Keratinocyte (primary cell): Measurements from ENCODE around the gene TMED5. TPM values are rescaled to one million over a fixed set of nuclear protein-coding genes. Genes with fewer than 3 reads are reported as not detected.

Experiments used
- DNase-seq: peaks from one replicate; pipeline ENCODE4 v3.0.0-alpha.2; 2011; ENCODE audit warnings: low read depth, missing footprints, low spot score
- FAIRE-seq: peaks from 2 replicates; lab custom pipeline; 2011; peaks lifted over from hg19 to GRCh38; lab: Jason Lieb, UNC
- H2AFZ ChIP-seq: 2 replicates; pipeline ENCODE4 v1.6.0; 2012; ENCODE audit warnings: low read length, control low read depth, inconsistent platforms; ENCODE audit not compliant: control insufficient read depth
- H3K27ac ChIP-seq: 2 replicates; pipeline ENCODE4 v1.5.1; 2011; ENCODE audit warnings: low read length; ENCODE audit not compliant: control insufficient read depth, insufficient read depth
- H3K27me3 ChIP-seq: 3 replicates; pipeline ENCODE4 v1.6.0; 2011; ENCODE audit warnings: low read length; ENCODE audit not compliant: control insufficient read depth, insufficient read depth; ENCODE audit errors: extremely low read depth
- H3K36me3 ChIP-seq, 2 experiments: 2 replicates in 1 of 2; 3 replicates in 1 of 2; pipeline ENCODE4 v1.5.1; 2011; ENCODE audit warnings: low read length in 2 of 2, mild to moderate bottlenecking in 1 of 2; ENCODE audit not compliant: control insufficient read depth in 2 of 2, insufficient read depth in 2 of 2; ENCODE audit errors: extremely low read depth in 1 of 2
- H3K4me1 ChIP-seq: 3 replicates; pipeline ENCODE4 v1.5.1; 2011; ENCODE audit warnings: low read length; ENCODE audit not compliant: control insufficient read depth, insufficient read depth; ENCODE audit errors: extremely low read depth
- H3K4me2 ChIP-seq: 3 replicates; pipeline ENCODE4 v1.6.0; 2011; ENCODE audit warnings: low read depth, low read length; ENCODE audit not compliant: control insufficient read depth, insufficient read depth; ENCODE audit errors: extremely low read depth
- H3K4me3 ChIP-seq, 3 experiments: fragments of 200-600 bp in 1 of 3; sonication (generic) in 1 of 3; 2 replicates in 2 of 3; 3 replicates in 1 of 3; pipeline ENCODE4 v1.5.1; 2011 to 2016; ENCODE audit warnings: low read length in 3 of 3, mild to moderate bottlenecking in 3 of 3, control low read depth in 2 of 3, inconsistent platforms in 1 of 3, low read depth in 1 of 3, mixed read lengths in 1 of 3, mixed run types in 1 of 3, moderate library complexity in 1 of 3; ENCODE audit not compliant: control insufficient read depth in 2 of 3, insufficient read depth in 2 of 3; ENCODE audit errors: extremely low read depth in 1 of 3
- H3K79me2 ChIP-seq: 2 replicates; pipeline ENCODE4 v1.6.0; 2012; ENCODE audit warnings: low read length; ENCODE audit not compliant: control insufficient read depth, insufficient read depth
- H3K9ac ChIP-seq: 3 replicates; pipeline ENCODE4 v1.6.0; 2011; ENCODE audit warnings: low read length; ENCODE audit not compliant: control insufficient read depth, insufficient read depth; ENCODE audit errors: extremely low read depth
- H3K9me1 ChIP-seq: 3 replicates; pipeline ENCODE4 v1.6.0; 2011; ENCODE audit warnings: low read length; ENCODE audit not compliant: control insufficient read depth, insufficient read depth; ENCODE audit errors: extremely low read depth
- H3K9me3 ChIP-seq: 2 replicates; pipeline ENCODE4 v1.5.1; 2012; ENCODE audit warnings: low read depth, low read length; ENCODE audit not compliant: control insufficient read depth
- H4K20me1 ChIP-seq: 3 replicates; pipeline ENCODE4 v1.6.0; 2011; ENCODE audit warnings: low read length; ENCODE audit not compliant: control insufficient read depth, insufficient read depth; ENCODE audit errors: extremely low read depth
- CTCF ChIP-seq, 3 experiments: IDR thresholded peaks in 1 of 3; conservative IDR thresholded peaks in 1 of 3; optimal IDR thresholded peaks in 1 of 3; 2 replicates in 2 of 3; 3 replicates in 1 of 3; pipeline versions ENCODE3 to v1.5.1; 2011; ENCODE audit warnings: low read length in 3 of 3, mild to moderate bottlenecking in 3 of 3, moderate library complexity in 2 of 3, control low read depth in 1 of 3, inconsistent platforms in 1 of 3; ENCODE audit not compliant: insufficient read depth in 2 of 3; ENCODE audit errors: extremely low read depth in 1 of 3
- EZH2 ChIP-seq: IDR thresholded peaks from one replicate; pipeline ENCODE4 v1.6.1; 2012; ENCODE audit warnings: inconsistent platforms, mild to moderate bottlenecking, low read length, moderate library complexity
- dilution Hi-C: fragments of 300-500 bp; cut with MboI; formaldehyde crosslinking; loops from one replicate; pipeline ENCODE4 v1.7.0; 2020; ENCODE audit warnings: low sequenced_read_pairs; ENCODE audit not compliant: extremely low pct_ligation_motif_present
- polyA plus RNA-seq, 5 experiments: library from polyadenylated mRNA; depleted of rRNA in 3 of 5; stranded (reverse) in 3 of 5; stranded (forward) in 1 of 5; unstranded in 1 of 5; fragments of >200 nt; gene quantifications; 1 replicate in 1 of 5; 2 replicates in 3 of 5; 3 replicates in 1 of 5; pipeline versions ENCODE4 v1.2.1 to v1.2.3, GENCODE V29; 2011 to 2012; ENCODE audit warnings: missing spikeins in 2 of 5, low read depth in 1 of 5, low replicate concordance in 1 of 5

TMED5 gene
- polyA plus RNA-seq, 1 donor (not counting 4 experiments of a cell fraction or from before 2014, with no cell fraction given): 55.4 TPM

DNA sequence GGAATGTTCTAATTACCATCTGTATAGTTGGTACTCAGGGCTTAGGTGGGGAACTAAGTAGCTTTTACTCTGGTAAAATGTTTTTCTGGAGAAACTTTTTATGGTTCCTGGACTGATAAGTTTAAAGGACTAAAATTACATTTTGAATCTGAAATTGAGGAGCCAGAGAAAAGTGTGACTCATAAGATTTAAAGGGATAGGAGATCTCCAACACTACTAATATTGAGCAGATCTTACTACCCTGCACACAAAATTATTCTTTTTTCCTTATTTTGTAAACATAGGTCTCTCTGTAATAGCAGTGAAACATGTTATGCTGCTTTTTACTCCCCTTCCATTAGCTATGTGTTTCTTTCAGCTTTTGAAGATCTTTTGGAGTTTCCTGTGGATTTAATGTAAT lies 68.7 kb downstream of the TMED5 start:
- Histone ChIP-seq H3K4me3 (no peak overlapping the region), H3K27me3 (no peaks in the 10 kb centered on the region), H3K36me3 (peaks cover 0 to 4% of the 10 kb centered on the region in 2 experiments), H4K20me1 (peaks cover 2% of the 10 kb centered on the region), H2AFZ (no peak overlapping the region), H3K4me2 (no peak overlapping the region), H3K4me1 (no peaks in the 10 kb centered on the region), H3K27ac (no peak overlapping the region), H3K9ac (no peak overlapping the region), H3K9me3 (no peaks in the 10 kb centered on the region), H3K79me2 (peaks cover 42% of the 10 kb centered on the region), H3K9me1 (no peaks in the 10 kb centered on the region)
- FAIRE-seq (no peak), DNase-seq (no peak)
- dilution Hi-C loops: no loop called here
- TF ChIP-seq CTCF (optimal IDR thresholded peaks at IDR 0.05 in 1 of 3, IDR thresholded peaks at IDR 0.05 in 1 of 3, conservative IDR thresholded peaks at IDR 0.05 in 1 of 3; ENCODE audit: extremely low read depth in 1 of 3, insufficient read depth in 2 of 3, low read length in 3 of 3): no peak
- no peak for TF ChIP-seq EZH2

DNA sequence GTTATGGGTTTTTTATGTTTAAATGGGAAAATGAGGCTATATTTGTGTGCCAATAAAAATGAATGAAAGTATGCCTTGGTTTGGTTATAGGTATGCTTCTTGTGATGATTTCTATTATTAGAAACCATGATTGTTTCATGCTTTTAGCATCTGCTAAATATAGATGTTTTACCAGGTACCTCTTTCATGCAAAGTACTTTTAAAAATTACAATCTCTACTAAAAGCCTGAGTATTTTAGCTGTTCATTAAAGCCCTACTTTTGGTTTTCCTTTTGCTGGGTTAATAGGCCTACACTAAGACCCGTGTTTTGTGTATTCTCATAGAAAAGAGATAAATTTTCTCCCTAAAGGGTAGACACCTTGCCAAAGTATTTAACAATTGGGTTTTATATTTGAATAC lies 69.1 kb downstream of the TMED5 start:
- dilution Hi-C loops: no loop called here
- Histone ChIP-seq H3K4me1 (no peaks in the 10 kb centered on the region), H3K4me2 (no peak overlapping the region), H3K9me1 (no peaks in the 10 kb centered on the region), H3K9ac (no peak overlapping the region), H2AFZ (no peak overlapping the region), H3K4me3 (no peak overlapping the region), H3K36me3 (peaks cover 0 to 1% of the 10 kb centered on the region in 2 experiments), H3K79me2 (peaks cover 46% of the 10 kb centered on the region), H3K27ac (no peak overlapping the region), H4K20me1 (peaks cover 2% of the 10 kb centered on the region), H3K9me3 (no peaks in the 10 kb centered on the region), H3K27me3 (no peaks in the 10 kb centered on the region)
- TF ChIP-seq CTCF (optimal IDR thresholded peaks at IDR 0.05 in 1 of 3, IDR thresholded peaks at IDR 0.05 in 1 of 3, conservative IDR thresholded peaks at IDR 0.05 in 1 of 3; ENCODE audit: extremely low read depth in 1 of 3, insufficient read depth in 2 of 3, low read length in 3 of 3) (no peak), EZH2 (no peak)
- no peak for DNase-seq
- FAIRE-seq: no peak
